HFF-Myc (cell line): ENCODE results near the gene UBE3B.

Experiments used
- DNase-seq: peaks from one replicate; pipeline ENCODE4 v3.0.0-alpha.2; 2011; ENCODE audit warnings: low read depth; ENCODE audit errors: extremely low read depth
- H3K4me3 ChIP-seq: replicated peaks from 2 replicates; pipeline ENCODE4 v1.5.1; 2011; ENCODE audit warnings: low read depth, mild to moderate bottlenecking, control low read depth, low read length
- CTCF ChIP-seq: IDR thresholded peaks from 2 replicates; pipeline ENCODE4 v1.5.1; 2012; ENCODE audit warnings: mild to moderate bottlenecking, low read depth, low read length, control low read depth; ENCODE audit errors: missing control alignments

The UBE3B gene

DNA sequence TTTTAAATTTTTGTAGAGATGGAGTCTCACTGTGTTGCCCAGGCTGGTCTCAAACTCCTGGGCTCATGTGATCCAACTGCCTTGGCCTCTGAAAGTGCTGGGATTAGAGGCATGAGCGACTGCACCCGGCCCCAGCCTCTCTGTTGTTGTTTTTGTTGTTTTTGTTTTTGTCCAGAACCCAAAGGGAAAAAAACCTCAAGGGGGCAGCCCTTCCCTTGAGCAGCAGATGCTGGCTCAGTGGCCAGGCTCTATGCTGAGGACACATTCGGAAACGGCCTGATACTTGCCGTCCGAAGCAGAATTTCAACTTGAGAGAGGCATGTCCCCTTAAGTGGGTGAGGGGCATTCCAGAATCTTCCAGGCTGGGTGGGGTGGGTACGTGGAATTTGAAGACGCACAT lies 102.8 kb downstream of the UBE3B start:
- TF ChIP-seq CTCF, result no peak
- no peak for DNase-seq
- H3K4me3 ChIP-seq, result no peak overlapping the region

GRCh38 chr12:109580684-109581333 lies 103.4 kb downstream of the UBE3B start:
- DNase-seq, result no peak

DNA sequence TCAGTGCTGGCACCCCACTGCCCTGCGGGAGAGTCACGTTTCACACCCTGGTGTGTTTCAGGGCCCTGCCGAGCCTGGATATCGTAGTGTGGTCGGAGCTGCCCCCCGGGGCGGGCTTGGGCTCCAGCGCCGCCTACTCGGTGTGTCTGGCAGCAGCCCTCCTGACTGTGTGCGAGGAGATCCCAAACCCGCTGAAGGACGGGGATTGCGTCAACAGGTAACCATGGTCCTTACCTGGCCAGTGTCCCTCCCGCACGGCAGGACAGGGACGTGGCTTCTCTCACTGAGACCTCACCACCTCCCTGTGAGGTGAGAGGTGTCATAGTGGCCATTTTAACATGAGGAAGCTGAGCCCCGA lies 103.9 kb downstream of the UBE3B start:
- no peak for DNase-seq
- H3K4me3 ChIP-seq, result no peak overlapping the region
- TF ChIP-seq CTCF, result no peak

More at GRCh38 chr12:109580684-109581333, 103.4 kb downstream of the UBE3B start:
- H3K4me3 ChIP-seq, result no peak overlapping the region
- no peak for TF ChIP-seq CTCF

- no peak for TF ChIP-seq CTCF
- no peak for DNase-seq
- no peak overlapping the region for H3K4me3 ChIP-seq
These were observed 104.4 kb downstream of the UBE3B start for GRCh38 chr12:109581856-109582255.

- no peak for TF ChIP-seq CTCF
- no peak for DNase-seq
- no peak overlapping the region for H3K4me3 ChIP-seq
These were observed 105.2 kb downstream of the UBE3B start for GRCh38 chr12:109582636-109583035.

DNA sequence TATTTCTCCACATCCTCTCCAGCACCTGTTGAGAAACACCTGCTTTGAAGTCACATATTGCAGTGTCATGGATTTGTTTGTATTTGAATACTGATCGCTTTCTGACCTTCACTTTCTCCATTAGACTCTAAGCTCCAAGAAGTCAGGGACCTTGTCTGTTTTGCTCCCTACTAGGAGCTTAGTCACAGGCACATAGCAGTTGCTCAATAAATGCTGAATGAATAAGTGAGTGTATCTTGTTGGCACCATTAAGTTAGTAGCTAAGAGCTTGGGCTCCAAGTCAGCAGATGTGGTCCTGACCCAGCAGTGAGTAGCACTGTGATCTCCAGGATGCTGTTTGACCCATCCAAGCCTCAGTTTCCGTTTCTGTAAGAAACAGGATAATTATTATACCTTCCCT lies 106.3 kb downstream of the UBE3B start:
- no peak for DNase-seq
- no peak for TF ChIP-seq CTCF
- no peak overlapping the region for H3K4me3 ChIP-seq
